ENCODE results near the gene TIPARP. TPM values are rescaled to one million over a fixed set of nuclear protein-coding genes. Genes with fewer than 3 reads are reported as not detected.

TIPARP gene
- total and polyA plus RNA-seq, 4 donors: 4.4 to 13.6 (median 8.8) TPM

GRCh38 chr3:156657440-156657839, 16.9 kb upstream of the TIPARP start:
- H3K9ac ChIP-seq (ENCODE audit: low read depth in 1 of 2, low read length in 2 of 2): no peak overlapping the region
- no peak for DNase-seq (ENCODE audit: low spot score)
- H3K36me3 ChIP-seq (ENCODE audit: control insufficient read depth in 4 of 4, insufficient read depth in 3 of 4, low read depth in 1 of 4, low read length in 3 of 4): no peaks in the 10 kb centered on the region
- no peak overlapping the region for H3K27ac ChIP-seq (ENCODE audit: low read depth in 1 of 2, low read length in 2 of 2)
- H3K4me3 ChIP-seq (ENCODE audit: low read depth in 1 of 3, low read length in 3 of 3): no peak overlapping the region
- H3K9me3 ChIP-seq (ENCODE audit: control insufficient read depth in 4 of 4, low read length in 3 of 4): no peaks in the 10 kb centered on the region
- no peaks in the 10 kb centered on the region for H3K4me1 ChIP-seq (ENCODE audit: control insufficient read depth in 4 of 4, insufficient read depth in 4 of 4, low read length in 3 of 4)
- H3K27me3 ChIP-seq (ENCODE audit: control insufficient read depth in 4 of 4, insufficient read depth in 4 of 4, low read length in 3 of 4): no peaks in the 10 kb centered on the region
- over 99% methylated on average over 2 of the region's 2 CpGs for WGBS
- no peak for TF ChIP-seq HNF4G (IDR thresholded peaks at IDR 0.05)
- no peak for TF ChIP-seq HNF4A (conservative IDR thresholded peaks at IDR 0.05)
- no peak for TF ChIP-seq TAF1 (conservative IDR thresholded peaks at IDR 0.05)
- TF ChIP-seq FOXA1 (IDR thresholded peaks at IDR 0.05): no peak
- no peak for TF ChIP-seq NR2F2 (IDR thresholded peaks at IDR 0.05)
- no peak for TF ChIP-seq CTCF (IDR thresholded peaks at IDR 0.05; ENCODE audit: low read depth, low read length, missing input control)
- TF ChIP-seq FOXA2 (IDR thresholded peaks at IDR 0.05): no peak
- TF ChIP-seq, protein P1, sequence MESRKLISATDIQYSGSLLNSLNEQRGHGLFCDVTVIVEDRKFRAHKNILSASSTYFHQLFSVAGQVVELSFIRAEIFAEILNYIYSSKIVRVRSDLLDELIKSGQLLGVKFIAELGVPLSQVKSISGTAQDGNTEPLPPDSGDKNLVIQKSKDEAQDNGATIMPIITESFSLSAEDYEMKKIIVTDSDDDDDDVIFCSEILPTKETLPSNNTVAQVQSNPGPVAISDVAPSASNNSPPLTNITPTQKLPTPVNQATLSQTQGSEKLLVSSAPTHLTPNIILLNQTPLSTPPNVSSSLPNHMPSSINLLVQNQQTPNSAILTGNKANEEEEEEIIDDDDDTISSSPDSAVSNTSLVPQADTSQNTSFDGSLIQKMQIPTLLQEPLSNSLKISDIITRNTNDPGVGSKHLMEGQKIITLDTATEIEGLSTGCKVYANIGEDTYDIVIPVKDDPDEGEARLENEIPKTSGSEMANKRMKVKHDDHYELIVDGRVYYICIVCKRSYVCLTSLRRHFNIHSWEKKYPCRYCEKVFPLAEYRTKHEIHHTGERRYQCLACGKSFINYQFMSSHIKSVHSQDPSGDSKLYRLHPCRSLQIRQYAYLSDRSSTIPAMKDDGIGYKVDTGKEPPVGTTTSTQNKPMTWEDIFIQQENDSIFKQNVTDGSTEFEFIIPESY (IDR thresholded peaks at IDR 0.05): no peak
- TF ChIP-seq, protein P2, sequence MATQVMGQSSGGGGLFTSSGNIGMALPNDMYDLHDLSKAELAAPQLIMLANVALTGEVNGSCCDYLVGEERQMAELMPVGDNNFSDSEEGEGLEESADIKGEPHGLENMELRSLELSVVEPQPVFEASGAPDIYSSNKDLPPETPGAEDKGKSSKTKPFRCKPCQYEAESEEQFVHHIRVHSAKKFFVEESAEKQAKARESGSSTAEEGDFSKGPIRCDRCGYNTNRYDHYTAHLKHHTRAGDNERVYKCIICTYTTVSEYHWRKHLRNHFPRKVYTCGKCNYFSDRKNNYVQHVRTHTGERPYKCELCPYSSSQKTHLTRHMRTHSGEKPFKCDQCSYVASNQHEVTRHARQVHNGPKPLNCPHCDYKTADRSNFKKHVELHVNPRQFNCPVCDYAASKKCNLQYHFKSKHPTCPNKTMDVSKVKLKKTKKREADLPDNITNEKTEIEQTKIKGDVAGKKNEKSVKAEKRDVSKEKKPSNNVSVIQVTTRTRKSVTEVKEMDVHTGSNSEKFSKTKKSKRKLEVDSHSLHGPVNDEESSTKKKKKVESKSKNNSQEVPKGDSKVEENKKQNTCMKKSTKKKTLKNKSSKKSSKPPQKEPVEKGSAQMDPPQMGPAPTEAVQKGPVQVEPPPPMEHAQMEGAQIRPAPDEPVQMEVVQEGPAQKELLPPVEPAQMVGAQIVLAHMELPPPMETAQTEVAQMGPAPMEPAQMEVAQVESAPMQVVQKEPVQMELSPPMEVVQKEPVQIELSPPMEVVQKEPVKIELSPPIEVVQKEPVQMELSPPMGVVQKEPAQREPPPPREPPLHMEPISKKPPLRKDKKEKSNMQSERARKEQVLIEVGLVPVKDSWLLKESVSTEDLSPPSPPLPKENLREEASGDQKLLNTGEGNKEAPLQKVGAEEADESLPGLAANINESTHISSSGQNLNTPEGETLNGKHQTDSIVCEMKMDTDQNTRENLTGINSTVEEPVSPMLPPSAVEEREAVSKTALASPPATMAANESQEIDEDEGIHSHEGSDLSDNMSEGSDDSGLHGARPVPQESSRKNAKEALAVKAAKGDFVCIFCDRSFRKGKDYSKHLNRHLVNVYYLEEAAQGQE (IDR thresholded peaks at IDR 0.05): no peak
- TF ChIP-seq YY1 (IDR thresholded peaks at IDR 0.05): no peak
- TF ChIP-seq ATF3 (IDR thresholded peaks at IDR 0.05): no peak
- TF ChIP-seq JUND (IDR thresholded peaks at IDR 0.05): no peak

- Histone ChIP-seq H3K36me3 (ENCODE audit: control insufficient read depth in 4 of 4, insufficient read depth in 3 of 4, low read depth in 1 of 4, low read length in 3 of 4) (no peaks in the 10 kb centered on the region), H3K4me1 (ENCODE audit: control insufficient read depth in 4 of 4, insufficient read depth in 4 of 4, low read length in 3 of 4) (no peaks in the 10 kb centered on the region), H3K9me3 (ENCODE audit: control insufficient read depth in 4 of 4, low read length in 3 of 4) (no peaks in the 10 kb centered on the region), H3K27me3 (ENCODE audit: control insufficient read depth in 4 of 4, insufficient read depth in 4 of 4, low read length in 3 of 4) (no peaks in the 10 kb centered on the region), H3K4me3 (ENCODE audit: low read depth in 1 of 3, low read length in 3 of 3) (no peak overlapping the region), H3K27ac (ENCODE audit: low read depth in 1 of 2, low read length in 2 of 2) (no peak overlapping the region), H3K9ac (ENCODE audit: low read depth in 1 of 2, low read length in 2 of 2) (no peak overlapping the region)
- WGBS: 91% methylated on average over 4 of the region's 4 CpGs
- TF ChIP-seq, protein P2 (IDR thresholded peaks at IDR 0.05): no peak
- TF ChIP-seq EGR1 (IDR thresholded peaks at IDR 0.05; ENCODE audit: low read depth in 2 of 2): no peak
- no peak for TF ChIP-seq CTCF (IDR thresholded peaks at IDR 0.05; ENCODE audit: low read depth, low read length, missing input control)
- no peak for TF ChIP-seq FOXA2 (IDR thresholded peaks at IDR 0.05)
- TF ChIP-seq SP1 (IDR thresholded peaks at IDR 0.05): no peak
- DNase-seq (ENCODE audit: low spot score): no peak
These were observed 16.3 kb upstream of the TIPARP start for GRCh38 chr3:156657862-156658731.
